T follicular helper cell (primary cell): ENCODE results near the gene ZNF106.

Experiments
- DNase-seq: peaks from one replicate; pipeline ENCODE4 v3.0.0-alpha.2; 2020; ENCODE audit warnings: low read depth

Gene ZNF106

GRCh38 chr15:42474827-42475226, 16.1 kb downstream of the ZNF106 start:
- DNase-seq, result no peak

- DNase-seq, result no peak
Measured at GRCh38 chr15:42471002-42471401, 19.9 kb downstream of the ZNF106 start.

- no peak for DNase-seq
Measured at GRCh38 chr15:42465520-42466259, 25.3 kb downstream of the ZNF106 start.

- DNase-seq, result no peak
Measured at GRCh38 chr15:42461261-42461660, 29.7 kb downstream of the ZNF106 start.

- no peak for DNase-seq
Measured at GRCh38 chr15:42457445-42458442, 33.2 kb downstream of the ZNF106 start.

- no peak for DNase-seq
Measured at GRCh38 chr15:42456971-42457370, 34.0 kb downstream of the ZNF106 start.

- DNase-seq, result no peak
Measured at GRCh38 chr15:42456531-42456930, 34.4 kb downstream of the ZNF106 start.

GRCh38 chr15:42453826-42454225, 37.1 kb downstream of the ZNF106 start:
- no peak for DNase-seq

GRCh38 chr15:42450425-42450790, 40.5 kb downstream of the ZNF106 start:
- no peak for DNase-seq

- DNase-seq, result no peak
Measured at GRCh38 chr15:42449770-42450424, 41.0 kb downstream of the ZNF106 start.

GRCh38 chr15:42448281-42448680, 42.7 kb downstream of the ZNF106 start:
- no peak for DNase-seq

GRCh38 chr15:42447599-42447998, 43.3 kb downstream of the ZNF106 start:
- DNase-seq, result no peak

GRCh38 chr15:42445551-42445950, 45.4 kb downstream of the ZNF106 start:
- DNase-seq, result no peak

GRCh38 chr15:42444415-42445063, 46.4 kb downstream of the ZNF106 start:
- DNase-seq, result no peak

- DNase-seq, result no peak
Measured at GRCh38 chr15:42427429-42428223, 63.3 kb downstream of the ZNF106 start.

GRCh38 chr15:42421376-42421775, 69.6 kb downstream of the ZNF106 start:
- DNase-seq, result no peak

GRCh38 chr15:42419369-42419768, 71.6 kb downstream of the ZNF106 start:
- DNase-seq, result no peak

- no peak for DNase-seq
Measured at GRCh38 chr15:42413920-42414319, 77.0 kb downstream of the ZNF106 start.

GRCh38 chr15:42411884-42412283, 79.1 kb downstream of the ZNF106 start:
- DNase-seq, result no peak

- DNase-seq, result no peak
Measured at GRCh38 chr15:42409011-42409410, 81.9 kb downstream of the ZNF106 start.

- no peak for DNase-seq
Measured at GRCh38 chr15:42408178-42408577, 82.8 kb downstream of the ZNF106 start.
